HG03135 (cell line): ENCODE results near the gene BACH1.

Experiments used
- ATAC-seq: cut with Tn5 transposase; IDR thresholded peaks from one replicate; pipeline ENCODE4 v1.9.1; 2021; ENCODE audit warnings: mild to moderate bottlenecking, moderate library complexity; ENCODE audit not compliant: unreplicated experiment

BACH1 gene

DNA sequence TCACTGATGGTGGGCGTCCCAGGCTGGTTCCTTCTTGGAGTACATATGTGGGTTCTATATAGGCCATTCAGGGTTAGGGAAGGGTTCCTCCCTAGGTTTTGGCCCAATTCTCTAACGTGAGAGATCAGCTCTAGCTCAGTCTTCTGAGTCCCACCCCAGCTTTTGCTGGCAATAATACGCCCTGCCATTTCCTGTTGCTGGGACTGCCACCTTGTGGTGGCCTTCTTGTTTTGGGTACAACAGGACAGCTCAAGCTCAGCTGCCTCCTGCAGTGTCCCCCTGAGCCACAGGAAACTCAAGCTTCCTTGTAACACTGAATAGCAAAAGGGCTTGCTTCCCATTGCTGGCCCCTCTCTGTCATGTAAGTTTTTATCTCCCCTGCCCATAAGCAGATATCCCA lies 77.8 kb downstream of the BACH1 start:
- ATAC-seq, result peak; percentile 76

DNA sequence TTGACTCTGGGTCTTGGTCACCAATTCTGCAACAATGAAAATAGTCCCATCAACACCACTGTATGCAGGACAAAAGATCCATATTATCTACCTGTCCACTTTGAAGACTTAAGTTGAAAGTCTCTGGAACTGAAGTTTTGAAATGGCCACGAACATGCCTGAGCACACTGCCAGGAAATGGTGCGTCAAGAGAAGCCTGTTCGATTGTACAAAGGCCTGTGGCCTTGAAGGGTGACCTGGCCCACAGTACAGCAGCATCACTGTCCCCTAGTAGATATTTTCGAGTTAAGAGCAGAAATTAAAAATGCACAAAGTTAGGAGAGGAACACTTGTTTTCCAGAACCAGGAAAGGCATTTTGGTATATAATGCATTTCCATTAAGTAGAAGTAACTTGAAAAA lies 78.5 kb downstream of the BACH1 start:
- ATAC-seq, result no peak

DNA sequence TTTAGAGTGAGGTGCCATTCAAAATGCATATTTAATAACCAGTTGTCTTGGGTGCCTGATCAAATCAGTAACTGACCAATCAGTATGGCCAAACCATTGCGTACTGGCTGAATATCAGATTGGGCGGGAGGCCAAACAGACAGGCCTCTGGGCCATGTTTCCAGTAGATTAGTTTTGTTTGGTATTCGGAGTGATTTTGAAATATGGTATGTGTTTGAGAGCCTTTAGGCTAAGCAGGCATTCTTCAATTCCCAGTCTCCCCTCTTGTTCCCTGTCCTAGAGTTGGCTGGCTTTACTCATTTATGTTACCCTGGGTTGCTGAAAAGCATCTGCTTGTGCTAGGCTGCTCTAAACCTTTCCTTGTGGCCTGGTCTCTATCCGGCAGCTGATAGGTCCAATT lies 80.1 kb downstream of the BACH1 start:
- no peak for ATAC-seq

DNA sequence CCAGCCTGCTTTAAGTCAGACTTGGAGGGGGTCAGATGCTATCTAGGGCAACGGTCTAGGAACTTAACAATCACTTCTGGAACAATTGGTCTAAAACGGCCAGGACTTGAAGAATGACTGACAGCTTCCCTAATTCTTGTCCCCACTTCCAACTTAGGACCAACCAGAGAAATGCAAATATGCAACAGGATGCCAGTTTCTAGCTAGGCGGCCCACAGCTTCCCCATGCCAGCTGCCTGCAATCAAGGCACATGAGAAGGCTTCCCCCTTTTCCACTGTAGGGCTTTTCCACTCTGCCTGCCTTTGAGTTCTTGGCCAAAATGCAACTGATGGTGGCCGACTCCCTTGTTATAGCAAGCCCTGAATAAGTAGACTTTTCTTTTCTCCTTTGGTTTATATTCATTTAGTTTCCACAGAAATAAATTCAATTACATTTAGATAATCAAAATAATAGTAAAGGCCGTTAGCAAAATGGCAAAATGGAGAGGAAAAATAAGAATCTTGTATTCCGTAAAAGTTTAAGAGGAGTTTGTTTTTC lies 80.9 kb downstream of the BACH1 start:
- ATAC-seq, result no peak

DNA sequence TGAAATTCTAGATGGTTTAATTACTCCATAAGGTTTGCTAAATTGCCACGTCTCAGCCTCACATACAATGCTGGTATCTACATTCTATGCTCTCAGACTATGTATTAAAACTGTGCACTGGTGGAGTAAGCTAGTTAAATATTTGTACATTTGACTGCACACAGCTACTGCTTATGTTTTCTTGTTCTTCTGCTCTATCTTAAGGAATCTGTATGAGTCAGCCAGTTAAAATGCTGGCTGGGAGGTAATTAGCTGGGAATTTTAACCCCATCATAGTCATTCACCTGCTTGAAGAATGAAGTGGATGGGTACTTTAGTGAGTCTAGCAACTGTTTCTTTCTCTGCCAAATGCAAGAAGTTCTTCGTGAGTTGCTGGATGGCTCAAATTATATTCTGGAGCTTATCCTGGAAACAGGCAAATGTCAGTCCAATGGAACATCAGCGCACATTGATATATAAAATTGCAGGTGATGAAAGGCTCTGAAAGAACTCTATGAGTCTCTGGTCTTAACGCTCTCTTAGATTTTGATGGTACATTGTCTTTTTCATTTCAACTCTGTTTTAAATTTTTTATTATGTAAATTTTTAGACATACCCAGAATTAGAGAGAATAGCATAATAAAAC lies 83.4 kb downstream of the BACH1 start:
- no peak for ATAC-seq

DNA sequence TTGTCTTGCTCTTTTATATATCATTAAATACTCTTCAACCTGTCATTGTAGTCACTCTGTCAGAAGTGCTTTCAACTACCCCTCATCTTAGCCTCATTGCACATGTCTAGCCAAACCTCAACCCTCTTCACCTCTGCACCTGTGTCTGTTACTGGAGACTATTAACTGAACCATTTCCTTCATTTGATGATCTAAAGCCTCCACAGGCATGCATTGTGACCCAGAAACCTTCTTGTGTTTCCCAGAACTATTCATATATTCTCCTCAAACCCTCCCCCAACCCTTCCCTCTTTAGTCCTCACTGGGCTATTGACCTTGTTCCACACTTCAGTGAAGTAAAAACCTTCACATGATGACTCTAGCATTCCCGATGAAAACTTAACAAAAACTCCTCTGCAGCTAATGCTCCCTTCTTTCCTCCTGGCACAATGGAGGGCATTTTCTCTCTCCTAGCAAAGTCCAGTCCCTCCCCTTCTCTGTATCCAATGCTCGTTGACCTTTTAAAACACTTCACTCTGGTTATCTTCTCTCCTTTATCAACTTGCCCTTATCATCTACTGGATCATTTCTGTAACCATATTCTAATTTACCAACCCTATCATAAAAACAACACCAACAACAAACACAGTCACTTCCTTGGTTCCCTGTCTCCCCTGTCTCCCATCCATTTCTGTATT lies 86.1 kb downstream of the BACH1 start:
- ATAC-seq, result no peak

DNA sequence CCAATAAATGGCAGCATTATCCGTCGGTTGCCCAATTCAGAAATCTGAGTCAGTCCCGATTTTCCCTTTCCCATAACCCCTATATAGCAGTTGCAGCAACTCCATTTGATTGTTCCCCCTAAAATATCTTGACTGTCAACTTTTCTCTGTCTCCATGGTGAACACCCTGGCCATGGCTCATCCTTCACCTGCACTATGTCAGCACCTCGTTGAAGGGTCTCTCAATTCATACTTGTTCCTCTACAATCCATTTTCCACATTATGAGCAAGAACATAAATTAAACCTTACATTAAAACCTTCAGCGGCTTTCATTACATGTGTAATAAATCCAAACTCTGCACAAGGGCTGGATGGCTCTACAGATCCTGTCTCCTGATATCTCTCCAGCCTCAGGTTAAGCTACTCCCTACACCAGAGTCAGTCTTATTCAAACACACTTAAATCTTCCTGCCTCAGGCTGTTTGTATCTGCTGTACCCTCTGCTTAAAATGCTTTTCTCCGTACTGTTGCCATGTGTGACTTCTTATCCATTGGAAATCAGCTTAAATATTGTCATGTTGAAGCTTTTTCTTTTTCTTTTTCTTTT lies 87.3 kb downstream of the BACH1 start:
- ATAC-seq, result no peak

DNA sequence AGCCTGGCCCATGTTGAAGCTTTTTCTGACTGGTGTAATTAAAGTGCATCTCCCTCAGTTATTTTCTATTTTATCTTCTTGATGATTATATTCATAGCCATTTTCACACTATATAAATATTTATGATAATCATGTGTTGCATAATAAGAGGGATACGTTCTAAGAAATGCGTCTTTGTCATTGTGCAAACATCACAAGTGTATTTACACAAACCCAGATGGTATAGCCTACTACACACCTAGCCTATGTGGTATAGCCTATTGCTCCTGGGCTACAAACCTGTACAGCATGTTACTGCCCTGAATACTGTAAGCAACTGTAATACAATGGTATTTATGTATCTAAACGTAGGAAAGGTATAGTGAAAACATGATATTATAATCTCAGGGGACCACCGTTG lies 88.1 kb downstream of the BACH1 start:
- ATAC-seq, result no peak

DNA sequence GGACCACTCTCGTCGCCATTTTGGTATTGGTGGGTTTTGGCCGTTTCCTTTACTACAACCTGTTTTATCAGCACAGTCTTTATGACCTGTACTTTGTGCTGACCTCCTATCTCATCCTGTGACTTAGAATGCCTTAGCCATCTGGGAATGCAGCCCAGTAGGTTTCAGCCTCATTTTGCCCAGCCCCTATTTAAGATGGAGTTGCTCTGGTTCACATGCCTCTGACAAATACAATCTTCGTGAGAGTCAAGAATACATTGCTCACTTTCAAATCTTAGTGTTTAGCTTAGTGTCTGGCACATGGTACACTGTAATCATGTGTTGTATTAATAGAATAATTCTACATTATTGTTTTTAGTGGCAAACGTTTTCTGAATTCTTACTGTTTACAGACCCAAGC lies 88.9 kb downstream of the BACH1 start:
- ATAC-seq, result no peak

DNA sequence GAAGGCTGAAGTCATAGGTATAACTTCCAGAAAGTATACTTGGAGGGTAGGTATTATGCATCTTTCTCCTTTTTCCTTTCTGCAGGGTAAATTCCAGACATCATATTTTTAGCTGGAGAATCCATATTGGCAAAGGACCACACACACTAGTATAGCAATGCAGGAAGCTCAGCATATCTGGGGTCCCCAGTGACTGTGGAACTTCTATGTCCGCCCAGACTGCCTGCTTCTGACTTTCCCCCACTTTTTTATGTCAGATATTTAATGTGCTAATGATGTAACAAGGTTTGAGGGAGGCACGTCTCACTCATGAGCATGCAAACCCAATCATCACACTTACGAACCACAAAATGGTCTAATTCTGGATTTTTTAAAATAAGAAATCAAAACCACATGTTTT lies 90.4 kb downstream of the BACH1 start:
- no peak for ATAC-seq

DNA sequence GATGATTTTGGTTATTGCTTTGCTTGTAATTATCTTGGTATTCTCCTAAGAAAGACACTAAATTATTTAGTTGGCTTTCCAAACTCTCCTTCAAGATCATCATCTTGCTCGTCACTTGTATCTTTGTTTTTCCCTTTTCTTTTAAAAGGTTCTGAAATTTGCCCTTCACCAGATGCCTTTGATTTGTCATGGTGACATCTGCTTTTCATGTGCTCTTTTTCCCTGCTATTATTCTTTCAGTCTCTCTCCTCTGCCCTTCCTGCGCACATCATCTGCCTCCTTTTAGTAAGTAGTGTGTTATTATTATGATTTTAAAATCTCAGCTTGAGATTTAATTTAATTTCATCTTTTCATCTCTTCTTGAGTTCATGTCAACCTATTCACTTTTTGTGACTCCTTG lies 92.1 kb downstream of the BACH1 start:
- no peak for ATAC-seq

DNA sequence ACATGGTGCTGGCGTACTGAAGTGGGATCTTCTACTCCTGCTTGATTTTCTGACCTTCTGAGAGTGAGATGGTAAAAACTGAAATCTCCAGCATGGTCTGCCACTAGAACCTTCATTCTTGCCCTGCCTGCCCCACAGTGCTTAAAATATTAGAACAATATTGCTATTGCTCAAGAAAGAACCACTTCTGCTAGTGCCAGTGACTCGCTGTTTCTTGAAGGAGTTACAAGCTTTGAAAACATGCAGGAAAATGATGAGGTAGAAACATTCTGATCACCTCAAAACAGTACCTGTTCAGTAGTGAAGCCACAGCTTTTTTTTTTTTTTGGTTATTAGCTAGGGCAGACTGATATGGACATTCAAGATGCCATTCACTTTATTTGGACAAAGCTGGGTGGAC lies 95.3 kb downstream of the BACH1 start:
- ATAC-seq, result no peak
